B cell (primary cell): ENCODE data around the gene CEND1. TPM values are rescaled to one million over a fixed set of nuclear protein-coding genes. Genes with fewer than 3 reads are reported as not detected.
A peak's percentile ranks its signal among the peaks of the same experiment; 100 is the strongest.

ENCODE experiments used
- ATAC-seq: fragments of 200-7000 bp; cut with Tn5 transposase; one replicate; pipeline ENCODE4 v1.10.0; 2021; ENCODE audit warnings: low read depth, mild to moderate bottlenecking, moderate number of reproducible peaks, moderate library complexity
- CTCF ChIA-PET: fragments of 350-600 bp; sonication (Branson Sonifier 250); formaldehyde crosslinking; loops from one replicate; lab custom pipeline; 2021; ENCODE audit warnings: antibody characterized with exemption, inconsistent platforms; lab: Charles Lee
- POLR2A ChIA-PET: fragments of 350-600 bp; sonication (Branson Sonifier 250); formaldehyde crosslinking; loops from one replicate; lab custom pipeline; 2021; ENCODE audit warnings: antibody characterized with exemption; lab: Charles Lee
- DNase-seq: peaks from one replicate; pipeline ENCODE4 v3.0.0; 2013
- H2AFZ ChIP-seq: 2 replicates; pipeline ENCODE4 v1.6.1; 2012; ENCODE audit warnings: mild to moderate bottlenecking, low read depth, low read length; ENCODE audit not compliant: insufficient read depth, poor library complexity, severe bottlenecking
- H3K27ac ChIP-seq, 2 donors: 1 replicate in 1 of 2; 2 replicates in 1 of 2; pipeline ENCODE4 v1.5.1; 2012 to 2013; ENCODE audit warnings: low read length in 2 of 2, mild to moderate bottlenecking in 2 of 2, moderate library complexity in 1 of 2
- H3K27me3 ChIP-seq, 4 experiments: fragments of 200-600 bp in 1 of 4; sonication (generic) in 1 of 4; replicated peaks in 1 of 4; 1 replicate in 2 of 4; 2 replicates in 2 of 4; pipeline versions ENCODE4 v1.6.1 to v1.7.0; 2013 to 2016; ENCODE audit warnings: low read length in 3 of 4, mild to moderate bottlenecking in 2 of 4, mixed read lengths in 1 of 4, moderate library complexity in 1 of 4; ENCODE audit not compliant: insufficient read depth in 4 of 4, control insufficient read depth in 3 of 4; ENCODE audit errors: control extremely low read depth in 1 of 4
- H3K36me3 ChIP-seq, 2 experiments: replicated peaks in 1 of 2; 1 replicate in 1 of 2; 2 replicates in 1 of 2; pipeline versions ENCODE4 v1.6.1 to v1.7.1; 2013; ENCODE audit warnings: low read length in 1 of 2; ENCODE audit not compliant: insufficient read depth in 2 of 2, control insufficient read depth in 1 of 2; ENCODE audit errors: control extremely low read depth in 1 of 2, extremely low read depth in 1 of 2
- H3K4me1 ChIP-seq, 2 donors: fragments of 200-600 bp in 1 of 2; sonication (generic) in 1 of 2; 1 replicate in 1 of 2; 2 replicates in 1 of 2; pipeline versions ENCODE4 v1.5.1 to v1.6.1; 2013 to 2017; ENCODE audit warnings: low read length in 2 of 2; ENCODE audit not compliant: control insufficient read depth in 2 of 2, insufficient read depth in 2 of 2
- H3K4me2 ChIP-seq: replicated peaks from 2 replicates; pipeline ENCODE3; 2012; ENCODE audit warnings: mild to moderate bottlenecking, low read depth, low read length; ENCODE audit not compliant: poor library complexity, severe bottlenecking
- H3K4me3 ChIP-seq, 5 experiments: fragments of 200-600 bp in 1 of 5; sonication (generic) in 1 of 5; 1 replicate in 3 of 5; 2 replicates in 2 of 5; pipeline versions ENCODE4 v1.5.1 to v1.7.0; 2011 to 2016; ENCODE audit warnings: low read length in 4 of 5, mild to moderate bottlenecking in 4 of 5, low read depth in 2 of 5, control low read depth in 1 of 5, moderate library complexity in 1 of 5; ENCODE audit not compliant: insufficient read depth in 1 of 5; ENCODE audit errors: control extremely low read depth in 1 of 5, extremely low read depth in 1 of 5
- H3K79me2 ChIP-seq: fragments of 200-600 bp; sonication (generic); one replicate; pipeline ENCODE4 v1.6.0; 2016; ENCODE audit warnings: low read length; ENCODE audit not compliant: control insufficient read depth, insufficient read depth
- H3K9ac ChIP-seq: fragments of 200-600 bp; sonication (generic); 2 replicates; pipeline ENCODE4 v1.6.1; 2017; ENCODE audit warnings: mild to moderate bottlenecking, low read length, moderate library complexity
- H3K9me3 ChIP-seq, 3 donors: one replicate each; pipeline versions ENCODE4 v1.6.1 to v1.7.1; 2013; ENCODE audit warnings: low read length in 2 of 3; ENCODE audit not compliant: control insufficient read depth in 2 of 3, insufficient read depth in 1 of 3; ENCODE audit errors: control extremely low read depth in 1 of 3
- H4K20me1 ChIP-seq: 2 replicates; pipeline ENCODE4 v1.6.0; 2012; ENCODE audit warnings: mild to moderate bottlenecking, low read length; ENCODE audit not compliant: insufficient read depth, control insufficient read depth, poor library complexity, severe bottlenecking
- H3K27ac Mint-ChIP-seq: one replicate; pipeline ENCODE4 v1.8.0; 2021; ENCODE audit warnings: mixed read lengths
- H3K27me3 Mint-ChIP-seq: one replicate; pipeline ENCODE4 v1.8.0; 2021; ENCODE audit warnings: mixed read lengths
- H3K4me1 Mint-ChIP-seq: one replicate; pipeline ENCODE4 v1.8.0; 2021; ENCODE audit warnings: mixed read lengths
- H3K4me3 Mint-ChIP-seq: one replicate; pipeline ENCODE4 v1.8.0; 2021; ENCODE audit warnings: mixed read lengths
- H3K9me3 Mint-ChIP-seq: one replicate; pipeline ENCODE4 v1.8.0; 2022; ENCODE audit warnings: mixed read lengths; ENCODE audit not compliant: insufficient read depth
- EZH2 ChIP-seq: IDR thresholded peaks from 2 replicates; pipeline ENCODE4 v1.6.1; 2012; ENCODE audit warnings: borderline replicate concordance, low read depth, mild to moderate bottlenecking, moderate library complexity, low read length; ENCODE audit not compliant: insufficient read depth, poor library complexity, severe bottlenecking
- WGBS: methylation state at CpG from one replicate; pipeline ENCODE4 v1.1.5; 2013; ENCODE audit warnings: missing lambda C conversion rate; ENCODE audit not compliant: insufficient coverage; 5-methylcytosine and 5-hydroxymethylcytosine counted together
- intact Hi-C: fragments of 100-400 bp; cut with micrococcal nuclease; formaldehyde crosslinking; loops from one replicate; pipeline ENCODE4 v1.10.0; 2022
- polyA plus RNA-seq: library from polyadenylated mRNA; depleted of rRNA; stranded (reverse); fragments of >200 nt; gene quantifications from 2 replicates; pipeline ENCODE4 v1.2.3, GENCODE V29; 2012
- total RNA-seq, 2 donors: library from RNA; stranded (reverse); fragments of 120-200 nt in 1 of 2; gene quantifications; 1 replicate in 1 of 2; 2 replicates in 1 of 2; pipeline versions ENCODE4 v1.2.3 to v1.2.4, GENCODE V29; 2013 to 2022
- TF ChIP-seq, protein P1 (sequence below): fragments of 200-600 bp; IDR thresholded peaks from one replicate; pipeline ENCODE4 v1.8.0; 2022; ENCODE audit warnings: antibody characterized with exemption, mild to moderate bottlenecking

The CEND1 gene
- total and polyA plus RNA-seq, 2 donors (not counting 1 experiment from before 2014, with no cell fraction given), result 0.13 to 0.39 TPM

DNA sequence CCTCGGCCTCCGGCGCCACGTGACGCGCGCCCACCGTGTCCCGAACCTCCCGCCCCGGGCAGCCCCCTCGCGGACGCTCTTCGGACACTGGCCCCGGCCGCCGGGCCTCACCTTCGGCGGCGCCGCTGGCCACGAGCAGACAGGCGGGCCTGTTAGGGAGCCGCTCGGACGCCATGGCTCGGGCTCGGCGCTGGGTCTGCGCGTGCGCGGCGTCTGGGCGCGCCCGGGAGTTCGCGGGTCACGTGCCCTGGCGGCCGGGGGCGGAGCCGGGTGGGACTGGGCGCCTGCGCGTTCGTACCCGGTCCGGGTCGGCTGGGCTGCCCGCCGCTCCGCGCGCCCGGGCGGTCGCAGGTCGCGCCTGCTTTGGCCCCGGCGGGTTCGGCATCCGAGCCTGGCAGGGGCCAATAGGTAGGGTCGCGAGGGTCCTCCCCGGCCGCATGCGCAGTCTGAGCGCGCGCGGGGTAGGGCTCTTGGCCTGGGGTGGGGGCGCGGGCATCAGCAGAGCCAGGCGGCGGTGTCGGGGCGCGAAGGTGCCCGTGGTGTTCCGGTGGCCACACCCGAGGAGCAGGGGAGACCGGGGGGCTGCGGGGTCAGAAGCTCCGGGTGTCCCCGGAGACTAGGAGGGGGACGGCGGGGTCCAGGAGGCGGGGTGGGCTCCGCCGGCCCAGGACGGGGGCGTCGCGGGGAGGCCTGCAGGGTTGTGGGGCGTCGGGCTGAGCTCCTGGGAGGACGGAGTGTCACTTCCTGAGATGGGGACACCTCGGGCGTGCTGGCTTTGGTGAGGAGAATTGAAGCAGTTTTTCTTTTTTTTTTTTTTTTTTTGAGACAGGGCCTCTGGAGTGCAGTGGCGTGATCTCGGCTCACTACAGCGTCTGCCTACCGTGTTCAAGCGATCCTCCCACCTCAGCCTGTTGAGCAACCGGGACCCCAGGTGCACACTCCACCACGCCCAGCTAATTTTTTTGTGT is 12.3 kb downstream of the CEND1 start, which contains the start of gene GATD1:
Gene GATD1, minus strand, starts transcription at position 200 of the 968 bp plus-strand sequence. Its CDS starts 25 bp downstream, at position 175.
- DNase-seq, result peak; percentile 94
- Histone ChIP-seq H2AFZ (peak within 1 kb of the TSS; percentile 99), H3K4me3 (peak within 1 kb of the TSS; percentile 18 to 80 (median 73)), H3K4me2 (peak within 1 kb of the TSS; percentile 99), H3K27me3 (no peaks in the 10 kb centered on the region), H3K79me2 (peaks cover 61% of the 10 kb centered on the region), H3K27ac (peak within 1 kb of the TSS; percentile 12 to 76), H3K9me3 (no peaks in the 10 kb centered on the region), H3K9ac (peak within 1 kb of the TSS; percentile 86), H3K36me3 (peaks cover 0 to 4% of the 10 kb centered on the region in 2 experiments), H4K20me1 (peaks cover 62% of the 10 kb centered on the region), H3K4me1 (peaks cover 12 to 24% of the 10 kb centered on the region in 2 donors)
- Mint-ChIP-seq H3K4me1 (peaks cover 18% of the 10 kb centered on the region), H3K9me3 (no peaks in the 10 kb centered on the region), H3K27me3 (no peaks in the 10 kb centered on the region), H3K27ac (peak within 1 kb of the TSS; percentile 63), H3K4me3 (peak within 1 kb of the TSS; percentile 80)
- TF ChIP-seq, protein P1, sequence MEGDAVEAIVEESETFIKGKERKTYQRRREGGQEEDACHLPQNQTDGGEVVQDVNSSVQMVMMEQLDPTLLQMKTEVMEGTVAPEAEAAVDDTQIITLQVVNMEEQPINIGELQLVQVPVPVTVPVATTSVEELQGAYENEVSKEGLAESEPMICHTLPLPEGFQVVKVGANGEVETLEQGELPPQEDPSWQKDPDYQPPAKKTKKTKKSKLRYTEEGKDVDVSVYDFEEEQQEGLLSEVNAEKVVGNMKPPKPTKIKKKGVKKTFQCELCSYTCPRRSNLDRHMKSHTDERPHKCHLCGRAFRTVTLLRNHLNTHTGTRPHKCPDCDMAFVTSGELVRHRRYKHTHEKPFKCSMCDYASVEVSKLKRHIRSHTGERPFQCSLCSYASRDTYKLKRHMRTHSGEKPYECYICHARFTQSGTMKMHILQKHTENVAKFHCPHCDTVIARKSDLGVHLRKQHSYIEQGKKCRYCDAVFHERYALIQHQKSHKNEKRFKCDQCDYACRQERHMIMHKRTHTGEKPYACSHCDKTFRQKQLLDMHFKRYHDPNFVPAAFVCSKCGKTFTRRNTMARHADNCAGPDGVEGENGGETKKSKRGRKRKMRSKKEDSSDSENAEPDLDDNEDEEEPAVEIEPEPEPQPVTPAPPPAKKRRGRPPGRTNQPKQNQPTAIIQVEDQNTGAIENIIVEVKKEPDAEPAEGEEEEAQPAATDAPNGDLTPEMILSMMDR, result no peak
- TF ChIP-seq EZH2, result no peak
- WGBS, result under 1% methylated on average over 101 of the region's 110 CpGs
- intact Hi-C loops, result loop anchor here (1.0 to 2.0 kb wide), 2 partner anchors 20 to 31 kb away; partner anchors contain the start of gene TALDO1
- ATAC-seq, result peak; percentile 89
- ChIA-PET CTCF (interaction anchor here (0.6 to 1.5 kb wide), 4 partner anchors 16 to 118 kb away, joined by 3 read pairs; no protein-coding TSS in a partner anchor), POLR2A (interaction anchor here (0.5 to 0.7 kb wide), 6 partner anchors 23 to 362 kb away, joined by 3 to 9 read pairs (median 6); partner anchors contain the start of gene PNPLA2)
